ENCODE data around the gene CNTNAP2. TPM values are rescaled to one million over a fixed set of nuclear protein-coding genes. Genes with fewer than 3 reads are reported as not detected.

CNTNAP2 gene
- total and polyA plus RNA-seq, 4 experiments from 2014 or later = 0.19 to 0.50 (median 0.20) TPM; not detected in 1

DNA sequence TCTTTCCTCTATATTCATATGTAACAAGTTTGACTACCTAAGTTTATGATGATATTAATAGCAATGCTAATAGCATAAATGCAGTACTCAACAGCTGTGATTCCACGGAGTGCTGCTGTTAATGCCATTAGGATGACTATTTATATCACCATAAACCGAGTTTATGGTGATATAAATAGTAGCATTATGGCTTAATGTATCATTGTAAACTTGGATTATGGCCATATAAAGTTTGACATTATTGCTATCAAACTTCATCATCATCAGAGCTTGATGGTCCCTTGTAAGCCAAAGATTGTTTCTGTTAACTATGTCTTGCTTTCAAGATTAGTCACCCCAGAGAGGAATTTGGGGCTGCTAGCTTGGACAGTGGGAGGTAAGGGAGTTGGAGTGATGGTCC lies 1861.6 kb downstream of the CNTNAP2 start:
- no peaks in the 10 kb centered on the region for H3K36me3 ChIP-seq (ENCODE audit: insufficient read depth, low read length)
- H3K4me3 ChIP-seq (ENCODE audit: low read length in 2 of 2) = no peak overlapping the region
- H3K36me3 Mint-ChIP-seq = no peaks in the 10 kb centered on the region
- no peaks in the 10 kb centered on the region for H3K27me3 Mint-ChIP-seq
- intact Hi-C loops (cut with micrococcal nuclease) = no loop called here
- H3K4me3 Mint-ChIP-seq = no peak overlapping the region
- no peaks in the 10 kb centered on the region for H3K4me1 ChIP-seq (ENCODE audit: insufficient read depth, low read length)
- ChIA-PET CTCF (ENCODE audit: partially characterized antibody) (no interaction called here), POLR2A (ENCODE audit: partially characterized antibody) (no interaction called here)
- no peak overlapping the region for H3K27ac Mint-ChIP-seq
- no peaks in the 10 kb centered on the region for H3K9me3 ChIP-seq (ENCODE audit: control insufficient read depth in 1 of 2, low read length in 2 of 2)
- H3K9me3 Mint-ChIP-seq = peaks cover 0 to 2% (median 0%) of the 10 kb centered on the region in 8 donors
- no peak for DNase-seq
- no peak overlapping the region for H3K27ac ChIP-seq (ENCODE audit: low read depth, low read length)
- H3K27me3 ChIP-seq (ENCODE audit: insufficient read depth, low read length) = no peaks in the 10 kb centered on the region
- peaks cover 0 to 5% (median 1%) of the 10 kb centered on the region in 4 donors for H3K4me1 Mint-ChIP-seq

GRCh38 chr7:147978651-147979050 lies 1862.0 kb downstream of the CNTNAP2 start:
- no peaks in the 10 kb centered on the region for H3K9me3 ChIP-seq (ENCODE audit: control insufficient read depth in 1 of 2, low read length in 2 of 2)
- DNase-seq = no peak
- H3K27me3 ChIP-seq (ENCODE audit: insufficient read depth, low read length) = no peaks in the 10 kb centered on the region
- H3K27me3 Mint-ChIP-seq = no peaks in the 10 kb centered on the region
- H3K27ac Mint-ChIP-seq = no peak overlapping the region
- no peaks in the 10 kb centered on the region for H3K36me3 Mint-ChIP-seq
- H3K4me1 ChIP-seq (ENCODE audit: insufficient read depth, low read length) = no peaks in the 10 kb centered on the region
- H3K9me3 Mint-ChIP-seq = peaks cover 0 to 2% (median 0%) of the 10 kb centered on the region in 8 donors
- intact Hi-C loops (cut with micrococcal nuclease) = no loop called here
- ChIA-PET CTCF (ENCODE audit: partially characterized antibody) (no interaction called here), POLR2A (ENCODE audit: partially characterized antibody) (no interaction called here)
- no peaks in the 10 kb centered on the region for H3K36me3 ChIP-seq (ENCODE audit: insufficient read depth, low read length)
- no peak overlapping the region for H3K4me3 Mint-ChIP-seq
- no peak overlapping the region for H3K27ac ChIP-seq (ENCODE audit: low read depth, low read length)
- H3K4me3 ChIP-seq (ENCODE audit: low read length in 2 of 2) = no peak overlapping the region
- peaks cover 0 to 5% (median 1%) of the 10 kb centered on the region in 4 donors for H3K4me1 Mint-ChIP-seq

- no peak for DNase-seq
- H3K27me3 Mint-ChIP-seq = peaks cover 0 to 2% of the 10 kb centered on the region in 2 donors
- no peaks in the 10 kb centered on the region for H3K36me3 Mint-ChIP-seq
- H3K4me3 Mint-ChIP-seq = no peak overlapping the region
- H3K27ac ChIP-seq (ENCODE audit: low read depth, low read length) = no peak overlapping the region
- H3K9me3 ChIP-seq (ENCODE audit: control insufficient read depth in 1 of 2, low read length in 2 of 2) = no peaks in the 10 kb centered on the region
- H3K27ac Mint-ChIP-seq = no peak overlapping the region
- H3K4me1 ChIP-seq (ENCODE audit: insufficient read depth, low read length) = no peaks in the 10 kb centered on the region
- no peak overlapping the region for H3K4me3 ChIP-seq (ENCODE audit: low read length in 2 of 2)
- H3K27me3 ChIP-seq (ENCODE audit: insufficient read depth, low read length) = no peaks in the 10 kb centered on the region
- H3K9me3 Mint-ChIP-seq = peaks cover 0 to 2% (median 0%) of the 10 kb centered on the region in 8 donors
- H3K36me3 ChIP-seq (ENCODE audit: insufficient read depth, low read length) = no peaks in the 10 kb centered on the region
- H3K4me1 Mint-ChIP-seq = peaks cover 0 to 5% (median 1%) of the 10 kb centered on the region in 4 donors
- intact Hi-C loops (cut with micrococcal nuclease) = no loop called here
- ChIA-PET CTCF (ENCODE audit: partially characterized antibody) (no interaction called here), POLR2A (ENCODE audit: partially characterized antibody) (no interaction called here)
Observed at GRCh38 chr7:147980826-147981813, 1864.5 kb downstream of the CNTNAP2 start.

- Mint-ChIP-seq H3K4me3 (no peak overlapping the region), H3K9me3 (peaks cover 0 to 2% (median 0%) of the 10 kb centered on the region in 8 donors), H3K27ac (no peak overlapping the region), H3K27me3 (peaks cover 0 to 2% of the 10 kb centered on the region in 2 donors), H3K36me3 (no peaks in the 10 kb centered on the region), H3K4me1 (peaks cover 0 to 5% (median 1%) of the 10 kb centered on the region in 4 donors)
- no peak for DNase-seq
- Histone ChIP-seq H3K4me1 (ENCODE audit: insufficient read depth, low read length) (no peaks in the 10 kb centered on the region), H3K9me3 (ENCODE audit: control insufficient read depth in 1 of 2, low read length in 2 of 2) (no peaks in the 10 kb centered on the region), H3K36me3 (ENCODE audit: insufficient read depth, low read length) (no peaks in the 10 kb centered on the region), H3K27me3 (ENCODE audit: insufficient read depth, low read length) (no peaks in the 10 kb centered on the region), H3K27ac (ENCODE audit: low read depth, low read length) (no peak overlapping the region), H3K4me3 (ENCODE audit: low read length in 2 of 2) (no peak overlapping the region)
- intact Hi-C loops (cut with micrococcal nuclease) = no loop called here
- ChIA-PET POLR2A (ENCODE audit: partially characterized antibody) (no interaction called here), CTCF (ENCODE audit: partially characterized antibody) (no interaction called here)
Observed at GRCh38 chr7:147982307-147982706, 1865.7 kb downstream of the CNTNAP2 start.

- Histone ChIP-seq H3K4me3 (ENCODE audit: low read length in 2 of 2) (no peak overlapping the region), H3K36me3 (ENCODE audit: insufficient read depth, low read length) (no peaks in the 10 kb centered on the region), H3K9me3 (ENCODE audit: control insufficient read depth in 1 of 2, low read length in 2 of 2) (no peaks in the 10 kb centered on the region), H3K27ac (ENCODE audit: low read depth, low read length) (no peak overlapping the region), H3K27me3 (ENCODE audit: insufficient read depth, low read length) (no peaks in the 10 kb centered on the region), H3K4me1 (ENCODE audit: insufficient read depth, low read length) (no peaks in the 10 kb centered on the region)
- intact Hi-C loops (cut with micrococcal nuclease) = no loop called here
- POLR2A ChIA-PET (ENCODE audit: partially characterized antibody) = no interaction called here
- H3K4me1 Mint-ChIP-seq = peaks cover 0 to 5% (median 1%) of the 10 kb centered on the region in 4 donors
- H3K27me3 Mint-ChIP-seq = peaks cover 0 to 2% of the 10 kb centered on the region in 2 donors
- peaks cover 0 to 2% (median 0%) of the 10 kb centered on the region in 8 donors for H3K9me3 Mint-ChIP-seq
- H3K4me3 Mint-ChIP-seq = no peak overlapping the region
- no peak overlapping the region for H3K27ac Mint-ChIP-seq
- CTCF ChIA-PET (ENCODE audit: partially characterized antibody) = no interaction called here
- DNase-seq = no peak
- no peaks in the 10 kb centered on the region for H3K36me3 Mint-ChIP-seq
Observed at GRCh38 chr7:147984265-147984664, 1867.7 kb downstream of the CNTNAP2 start.

DNA sequence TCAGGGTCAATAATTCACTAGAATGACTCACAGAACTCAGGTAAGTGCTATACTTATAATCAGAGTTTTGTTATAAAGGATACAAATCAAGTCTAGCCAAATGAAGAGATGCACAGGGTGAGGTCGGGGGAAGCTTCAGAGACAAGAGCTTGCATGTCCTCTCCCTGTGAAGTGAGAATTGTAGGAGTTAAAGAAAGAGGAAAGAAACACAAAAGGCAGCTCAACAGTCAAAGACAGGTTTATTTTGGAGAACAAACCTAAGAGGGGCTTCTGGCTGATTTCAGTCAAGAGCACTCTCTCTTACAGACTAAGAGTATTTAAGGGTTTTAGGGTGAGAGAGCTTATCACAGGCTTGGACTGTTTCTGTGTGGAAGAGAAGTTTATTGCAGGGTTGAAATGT lies 1873.5 kb downstream of the CNTNAP2 start:
- Histone ChIP-seq H3K36me3 (ENCODE audit: insufficient read depth, low read length) (no peaks in the 10 kb centered on the region), H3K4me1 (ENCODE audit: insufficient read depth, low read length) (no peaks in the 10 kb centered on the region), H3K9me3 (ENCODE audit: control insufficient read depth in 1 of 2, low read length in 2 of 2) (no peaks in the 10 kb centered on the region), H3K27me3 (ENCODE audit: insufficient read depth, low read length) (no peaks in the 10 kb centered on the region), H3K4me3 (ENCODE audit: low read length in 2 of 2) (no peak overlapping the region), H3K27ac (ENCODE audit: low read depth, low read length) (no peak overlapping the region)
- Mint-ChIP-seq H3K4me3 (no peak overlapping the region), H3K9me3 (peaks cover 0 to 3% (median under 1%) of the 10 kb centered on the region in 8 donors), H3K27me3 (no peaks in the 10 kb centered on the region), H3K27ac (no peak overlapping the region), H3K4me1 (no peaks in the 10 kb centered on the region), H3K36me3 (no peaks in the 10 kb centered on the region)
- intact Hi-C loops (cut with micrococcal nuclease) = no loop called here
- no peak for DNase-seq
- CTCF ChIA-PET (ENCODE audit: partially characterized antibody) = no interaction called here
- POLR2A ChIA-PET (ENCODE audit: partially characterized antibody) = no interaction called here

DNA sequence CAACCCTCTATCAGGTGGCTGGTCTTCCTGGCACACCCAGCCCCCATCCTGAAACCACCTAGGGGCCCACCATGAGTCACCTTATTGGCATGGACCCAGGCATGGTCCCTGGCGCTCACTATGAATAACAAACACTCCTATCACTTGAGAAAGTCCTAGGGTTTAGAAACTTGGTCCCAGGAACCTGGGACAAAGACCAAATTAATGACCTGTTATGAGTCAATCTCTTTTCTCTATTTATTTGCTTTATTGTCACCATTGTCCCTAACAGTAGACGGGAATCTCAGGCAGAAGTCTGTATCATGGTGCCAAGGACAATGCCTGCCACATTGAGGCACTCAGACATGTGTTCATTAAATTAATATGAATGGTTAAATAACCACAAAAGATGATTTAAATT lies 1874.3 kb downstream of the CNTNAP2 start:
- Mint-ChIP-seq H3K9me3 (peaks cover 0 to 3% (median under 1%) of the 10 kb centered on the region in 8 donors), H3K27ac (no peak overlapping the region), H3K4me1 (no peaks in the 10 kb centered on the region), H3K36me3 (no peaks in the 10 kb centered on the region), H3K27me3 (no peaks in the 10 kb centered on the region), H3K4me3 (no peak overlapping the region)
- ChIA-PET CTCF (ENCODE audit: partially characterized antibody) (no interaction called here), POLR2A (ENCODE audit: partially characterized antibody) (no interaction called here)
- H3K27ac ChIP-seq (ENCODE audit: low read depth, low read length) = no peak overlapping the region
- no peak for DNase-seq
- H3K4me3 ChIP-seq (ENCODE audit: low read length in 2 of 2) = no peak overlapping the region
- H3K36me3 ChIP-seq (ENCODE audit: insufficient read depth, low read length) = no peaks in the 10 kb centered on the region
- H3K9me3 ChIP-seq (ENCODE audit: control insufficient read depth in 1 of 2, low read length in 2 of 2) = no peaks in the 10 kb centered on the region
- H3K27me3 ChIP-seq (ENCODE audit: insufficient read depth, low read length) = no peaks in the 10 kb centered on the region
- intact Hi-C loops (cut with micrococcal nuclease) = no loop called here
- no peaks in the 10 kb centered on the region for H3K4me1 ChIP-seq (ENCODE audit: insufficient read depth, low read length)
